A549 (cell line): ENCODE measurements around the gene NR2F2. TPM values are rescaled to one million over a fixed set of nuclear protein-coding genes. Genes with fewer than 3 reads are reported as not detected.
"Not testable (repeated sequence)": the region's sequence is repeated elsewhere in the genome, so short reads cannot be mapped to it uniquely, and the experiment has no call there.

Experiments used
- ATAC-seq, 2 experiments: fragments of 200-7000 bp in 1 of 2; fragments of >200 bp in 1 of 2; cut with Nextera tagmentation in 1 of 2; cut with Tn5 transposase in 1 of 2; 3 replicates each; pipeline versions ENCODE4 v1.8.0 to v1.9.1; 2018 to 2020; ENCODE audit warnings: mild to moderate bottlenecking in 1 of 2, moderate library complexity in 1 of 2
- CTCF ChIA-PET: fragments of 300-600 bp; sonication (Branson Sonifier 250); formaldehyde crosslinking; extraction: SDS; loops from one replicate; lab custom pipeline; 2021; ENCODE audit warnings: antibody characterized with exemption, inconsistent platforms; lab: Yijun Ruan, JAX
- POLR2A ChIA-PET: fragments of 350-600 bp; formaldehyde crosslinking; extraction: SDS; loops from one replicate; lab custom pipeline; 2021; ENCODE audit warnings: antibody characterized with exemption, inconsistent platforms; lab: Yijun Ruan, JAX
- DNase-seq, 2 experiments: peaks; one replicate each; pipeline versions ENCODE4 v3.0.0 to v3.0.0-alpha.2; 2011 to 2016; ENCODE audit warnings: low read depth in 1 of 2, low spot score in 1 of 2
- FAIRE-seq: peaks from 2 replicates; lab custom pipeline; 2011; peaks lifted over from hg19 to GRCh38; lab: Jason Lieb, UNC
- H3K27ac ChIP-seq, 2 experiments: fragments of >200 bp; sonication (Bioruptor Twin); formaldehyde crosslinking; 3 replicates each; pipeline ENCODE4 v1.5.1; 2016 to 2017
- H3K4me1 ChIP-seq: fragments of >200 bp; sonication (Bioruptor Twin); formaldehyde crosslinking; 3 replicates; pipeline ENCODE4 v1.6.1; 2016
- H3K4me2 ChIP-seq: fragments of >200 bp; sonication (Bioruptor Twin); formaldehyde crosslinking; 3 replicates; pipeline ENCODE4 v1.6.1; 2016
- H3K4me3 ChIP-seq: fragments of >200 bp; sonication (Bioruptor Twin); formaldehyde crosslinking; 3 replicates; pipeline ENCODE4 v1.5.1; 2016
- H3K9me3 ChIP-seq: fragments of >200 bp; sonication (Bioruptor Twin); formaldehyde crosslinking; 3 replicates; pipeline ENCODE4 v1.6.1; 2016
- ATOH8 ChIP-seq: fragments of 250-450 bp; sonication (Bioruptor Pico); IDR thresholded peaks from 2 replicates; pipeline ENCODE4 v1.5.0; 2020; ENCODE audit warnings: low read depth, mild to moderate bottlenecking, moderate library complexity
- CEBPB ChIP-seq, 2 experiments: fragments of >200 bp in 1 of 2; sonication (Bioruptor Twin) in 1 of 2; formaldehyde crosslinking in 1 of 2; IDR thresholded peaks; 2 replicates each; pipeline ENCODE4 v1.6.1; 2012 to 2016
- CTCF ChIP-seq: fragments of >200 bp; sonication (Bioruptor Twin); formaldehyde crosslinking; IDR thresholded peaks from 3 replicates; pipeline ENCODE4 v1.5.1; 2016
- FOSB ChIP-seq: fragments of 250-450 bp; sonication (Bioruptor Pico); IDR thresholded peaks from 2 replicates; pipeline ENCODE4 v1.5.0; 2020; ENCODE audit warnings: mild to moderate bottlenecking, moderate library complexity
- FOSL2 ChIP-seq, 2 experiments: fragments of 450-650 bp in 1 of 2; fragments of >200 bp in 1 of 2; sonication (Bioruptor Twin) in 1 of 2; formaldehyde crosslinking; IDR thresholded peaks; 2 replicates each; pipeline versions ENCODE4 v1.5.0 to v1.6.1; 2016 to 2020; ENCODE audit warnings: mild to moderate bottlenecking in 1 of 2, moderate library complexity in 1 of 2
- HDAC2 ChIP-seq: fragments of 200-600 bp; sonication (generic); IDR thresholded peaks from 2 replicates; pipeline ENCODE4 v1.6.1; 2016
- JUN ChIP-seq, 2 experiments: fragments of >200 bp; sonication (Bioruptor Twin); formaldehyde crosslinking; IDR thresholded peaks; 2 replicates in 1 of 2; 3 replicates in 1 of 2; pipeline ENCODE4 v1.6.1; 2016 to 2017
- JUNB ChIP-seq: fragments of >200 bp; sonication (Bioruptor Twin); formaldehyde crosslinking; IDR thresholded peaks from 2 replicates; pipeline ENCODE4 v1.6.1; 2016
- KDM1A ChIP-seq: fragments of 200-600 bp; sonication (generic); IDR thresholded peaks from 2 replicates; pipeline ENCODE4 v1.6.1; 2016; ENCODE audit warnings: low read depth, mild to moderate bottlenecking
- MAFK ChIP-seq: fragments of 450-650 bp; IDR thresholded peaks from 2 replicates; pipeline ENCODE4 v1.6.1; 2014; ENCODE audit not compliant: partially characterized antibody
- NFE2L2 ChIP-seq: fragments of 150-350 bp; conservative IDR thresholded peaks from 2 replicates; pipeline ENCODE4 v1.6.1; 2014; ENCODE audit warnings: low read length
- RARB ChIP-seq: fragments of 250-450 bp; sonication (Bioruptor Pico); IDR thresholded peaks from 2 replicates; pipeline ENCODE4 v1.8.0; 2021; ENCODE audit warnings: mild to moderate bottlenecking, moderate library complexity
- RCOR1 ChIP-seq: fragments of 150-350 bp; IDR thresholded peaks from 2 replicates; pipeline ENCODE4 v1.6.1; 2014; ENCODE audit warnings: antibody characterized with exemption, low read length, low read depth
- TFCP2L1 ChIP-seq: fragments of 250-450 bp; sonication (Bioruptor Pico); IDR thresholded peaks from 2 replicates; pipeline ENCODE4 v1.5.0; 2021; ENCODE audit warnings: mild to moderate bottlenecking
- WGBS: methylation state at CpG from one replicate; pipeline ENCODE4 v1.1.6; 2017; ENCODE audit errors: missing lambda C conversion rate; 5-methylcytosine and 5-hydroxymethylcytosine counted together
- polyA plus RNA-seq, 4 experiments: library from polyadenylated mRNA; depleted of rRNA in 3 of 4; stranded (reverse); fragments of >200 nt; fragmentation: RNase III in 1 of 4; extraction: RNeasy Plus Mini Kit Qiagen cat#74134 plus additional on column Dnase treatment in 1 of 4; gene quantifications; 2 replicates in 3 of 4; 3 replicates in 1 of 4; pipeline ENCODE4 v1.2.3, GENCODE V29; 2011 to 2017
- TF ChIP-seq, protein P1 (sequence below): fragments of 150-350 bp; IDR thresholded peaks from 2 replicates; pipeline ENCODE4 v1.6.1; 2014; ENCODE audit warnings: low read depth, mild to moderate bottlenecking, low read length
- TF ChIP-seq, protein P2 (sequence below): fragments of 250-450 bp; sonication (Bioruptor Pico); IDR thresholded peaks from 2 replicates; pipeline ENCODE4 v1.5.0; 2021; ENCODE audit warnings: mild to moderate bottlenecking, moderate library complexity, borderline replicate concordance

The NR2F2 gene
- polyA plus RNA-seq, 2 of the 4 experiments (the other 2 are of a cell fraction) = 11.8 to 15.7 TPM

- TF ChIP-seq CTCF (no peak), KDM1A (no peak), JUN (IDR thresholded peaks at IDR 0.05) (no peak), FOSL2 (IDR thresholded peaks at IDR 0.05) (no peak), FOSL2 (CRISPR knock-in tag; IDR thresholded peaks at IDR 0.05) (no peak), FOSB (CRISPR knock-in tag) (no peak), CEBPB (IDR thresholded peaks at IDR 0.05) (no peak), RARB (CRISPR knock-in tag) (no peak), HDAC2 (no peak), MAFK (no peak)
Measured at GRCh38 chr15:96372554-96372953, 42.1 kb downstream of the NR2F2 start (continued).

- no peaks in the 10 kb centered on the region for H3K9me3 ChIP-seq
- no peak overlapping the region for H3K27ac ChIP-seq
- ChIA-PET POLR2A (no interaction called here), CTCF (interaction anchor here (0.6 to 1.4 kb wide), 3 partner anchors 8 to 48 kb away, joined by 3 to 5 read pairs (median 3); no protein-coding TSS in a partner anchor)
- FAIRE-seq (no peak), ATAC-seq (no peak), DNase-seq (no peak)
- TF ChIP-seq RCOR1 = no peak
- no peak overlapping the region for H3K4me3 ChIP-seq
- WGBS = 15% methylated on average over 5 of the region's 5 CpGs
- H3K4me2 ChIP-seq = no peak overlapping the region
- no peaks in the 10 kb centered on the region for H3K4me1 ChIP-seq
Measured at GRCh38 chr15:96374499-96374898, 44.0 kb downstream of the NR2F2 start.

DNA sequence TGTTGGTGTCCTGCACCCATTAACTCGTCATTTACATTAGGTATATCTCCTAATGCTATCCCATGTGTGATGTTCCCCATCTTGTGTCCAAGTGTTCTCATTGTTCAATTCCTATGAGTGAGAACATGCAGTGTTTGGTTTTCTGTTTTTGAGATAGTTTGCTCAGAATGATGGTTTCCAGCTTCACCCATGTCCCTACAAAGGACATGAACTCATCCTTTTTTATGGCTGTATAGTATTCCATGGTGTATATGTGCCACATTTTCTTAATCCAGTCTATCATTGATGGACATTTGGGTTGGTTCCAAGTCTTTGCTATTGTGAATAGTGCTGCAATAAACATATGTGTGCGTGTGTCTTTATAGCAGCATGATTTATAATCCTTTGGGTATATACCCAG lies 49.1 kb downstream of the NR2F2 start:
- FAIRE-seq, CTCF ChIA-PET, H3K27ac ChIP-seq, H3K9me3 ChIP-seq, ATAC-seq, H3K4me3 ChIP-seq, H3K4me1 ChIP-seq, H3K4me2 ChIP-seq, POLR2A ChIA-PET, DNase-seq: not testable (repeated sequence)
- 0% methylated on average over 1 of the region's 2 CpGs for WGBS

- no peak for FAIRE-seq
- POLR2A ChIA-PET = no interaction called here
Measured at GRCh38 chr15:96381463-96381862, 51.0 kb downstream of the NR2F2 start.

More at GRCh38 chr15:96381463-96381862, 51.0 kb downstream of the NR2F2 start:
- no peak for ATAC-seq
- H3K4me3 ChIP-seq = no peak overlapping the region
- no peak for TF ChIP-seq ATOH8
- TF ChIP-seq, protein P1, sequence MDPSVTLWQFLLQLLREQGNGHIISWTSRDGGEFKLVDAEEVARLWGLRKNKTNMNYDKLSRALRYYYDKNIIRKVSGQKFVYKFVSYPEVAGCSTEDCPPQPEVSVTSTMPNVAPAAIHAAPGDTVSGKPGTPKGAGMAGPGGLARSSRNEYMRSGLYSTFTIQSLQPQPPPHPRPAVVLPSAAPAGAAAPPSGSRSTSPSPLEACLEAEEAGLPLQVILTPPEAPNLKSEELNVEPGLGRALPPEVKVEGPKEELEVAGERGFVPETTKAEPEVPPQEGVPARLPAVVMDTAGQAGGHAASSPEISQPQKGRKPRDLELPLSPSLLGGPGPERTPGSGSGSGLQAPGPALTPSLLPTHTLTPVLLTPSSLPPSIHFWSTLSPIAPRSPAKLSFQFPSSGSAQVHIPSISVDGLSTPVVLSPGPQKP = no peak
- no peak for TF ChIP-seq JUNB
- TF ChIP-seq, protein P2, sequence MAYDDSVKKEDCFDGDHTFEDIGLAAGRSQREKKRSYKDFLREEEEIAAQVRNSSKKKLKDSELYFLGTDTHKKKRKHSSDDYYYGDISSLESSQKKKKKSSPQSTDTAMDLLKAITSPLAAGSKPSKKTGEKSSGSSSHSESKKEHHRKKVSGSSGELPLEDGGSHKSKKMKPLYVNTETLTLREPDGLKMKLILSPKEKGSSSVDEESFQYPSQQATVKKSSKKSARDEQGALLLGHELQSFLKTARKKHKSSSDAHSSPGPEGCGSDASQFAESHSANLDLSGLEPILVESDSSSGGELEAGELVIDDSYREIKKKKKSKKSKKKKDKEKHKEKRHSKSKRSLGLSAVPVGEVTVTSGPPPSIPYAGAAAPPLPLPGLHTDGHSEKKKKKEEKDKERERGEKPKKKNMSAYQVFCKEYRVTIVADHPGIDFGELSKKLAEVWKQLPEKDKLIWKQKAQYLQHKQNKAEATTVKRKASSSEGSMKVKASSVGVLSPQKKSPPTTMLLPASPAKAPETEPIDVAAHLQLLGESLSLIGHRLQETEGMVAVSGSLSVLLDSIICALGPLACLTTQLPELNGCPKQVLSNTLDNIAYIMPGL (CRISPR knock-in tag) = no peak
- TF ChIP-seq TFCP2L1 = no peak
- TF ChIP-seq NFE2L2 = no peak
- DNase-seq = no peak
- CTCF ChIA-PET = interaction anchor here (0.5 kb wide), 1 partner anchor 714 kb away, joined by 3 read pairs; no protein-coding TSS in a partner anchor
- no peaks in the 10 kb centered on the region for H3K4me1 ChIP-seq
- no peak overlapping the region for H3K27ac ChIP-seq
- no peak overlapping the region for H3K4me2 ChIP-seq
- no peaks in the 10 kb centered on the region for H3K9me3 ChIP-seq
- 48% methylated on average over 4 of the region's 4 CpGs for WGBS
